LHCN-M2 (cell line): ENCODE data around the gene OVCH2. TPM values are rescaled to one million over a fixed set of nuclear protein-coding genes. Genes with fewer than 3 reads are reported as not detected.
A peak's percentile ranks its signal among the peaks of the same experiment; 100 is the strongest.
"Not testable (repeated sequence)": the region's sequence is repeated elsewhere in the genome, so short reads cannot be mapped to it uniquely, and the experiment has no call there.

ENCODE experiments used
- DNase-seq: peaks from one replicate; pipeline ENCODE4 v3.0.0-alpha.2; 2012; ENCODE audit warnings: low read depth
- polyA plus RNA-seq: library from polyadenylated mRNA; unstranded; fragments of >200 nt; gene quantifications from one replicate; pipeline ENCODE4 v1.2.1, GENCODE V29; 2012; ENCODE audit warnings: missing spikeins
- total RNA-seq: library from RNA; depleted of rRNA; stranded (reverse); fragments of >200 nt; gene quantifications from 2 replicates; pipeline ENCODE4 v1.2.3, GENCODE V29; 2014; rRNA removed

Gene OVCH2
- not detected in 2 replicates for total RNA-seq
- polyA plus RNA-seq, result 0.07 TPM

GRCh38 chr11:7706377-7706776 is at the start of gene OVCH2:
Gene OVCH2 (minus strand): TSS chr11:7706477. CDS start chr11:7706394, 83 bp downstream.
- no peak for DNase-seq

GRCh38 chr11:7749456-7749855 is 43.2 kb upstream of the OVCH2 start:
- no peak for DNase-seq

- DNase-seq, result not testable (repeated sequence)
These were observed 28.5 kb upstream of the OVCH2 start for GRCh38 chr11:7734767-7735166.

- no peak for DNase-seq
These were observed 8.5 kb upstream of the OVCH2 start for GRCh38 chr11:7714786-7715185.

GRCh38 chr11:7703740-7704139 is 2.5 kb downstream of the OVCH2 start:
- no peak for DNase-seq

GRCh38 chr11:7696424-7696823 is 9.9 kb downstream of the OVCH2 start:
- DNase-seq, result no peak

- no peak for DNase-seq
These were observed 12.0 kb downstream of the OVCH2 start for GRCh38 chr11:7694235-7694634.

GRCh38 chr11:7692426-7692825 is 13.9 kb downstream of the OVCH2 start:
- DNase-seq, result no peak

GRCh38 chr11:7691759-7692350 is 14.4 kb downstream of the OVCH2 start:
- no peak for DNase-seq

- DNase-seq, result no peak
These were observed 15.6 kb downstream of the OVCH2 start for GRCh38 chr11:7690648-7691047.

GRCh38 chr11:7689239-7689638 is 17.0 kb downstream of the OVCH2 start:
- DNase-seq, result no peak

- peak; percentile 14 for DNase-seq
These were observed 17.9 kb downstream of the OVCH2 start for GRCh38 chr11:7688238-7688826.

- DNase-seq, result no peak
These were observed 18.9 kb downstream of the OVCH2 start for GRCh38 chr11:7687386-7687785.

- DNase-seq, result no peak
These were observed 19.5 kb downstream of the OVCH2 start for GRCh38 chr11:7686761-7687160.

GRCh38 chr11:7683571-7683970 is 22.7 kb downstream of the OVCH2 start:
- no peak for DNase-seq

GRCh38 chr11:7677796-7678201 is 28.5 kb downstream of the OVCH2 start:
- DNase-seq, result no peak

- no peak for DNase-seq
These were observed 29.2 kb downstream of the OVCH2 start for GRCh38 chr11:7677071-7677470.

- DNase-seq, result no peak
These were observed 30.6 kb downstream of the OVCH2 start for GRCh38 chr11:7675631-7676030.

GRCh38 chr11:7673724-7674434 is 32.4 kb downstream of the OVCH2 start:
- DNase-seq, result no peak

- no peak for DNase-seq
These were observed 33.1 kb downstream of the OVCH2 start, which contains the start of gene CYB5R2 for GRCh38 chr11:7672960-7673723. Gene CYB5R2 (minus strand): TSS chr11:7673500. CDS start chr11:7672825, 675 bp downstream.

- DNase-seq, result no peak
These were observed 33.9 kb downstream of the OVCH2 start for GRCh38 chr11:7672276-7672959.
